Measurements from ENCODE around the gene TSPO2. TPM values are rescaled to one million over a fixed set of nuclear protein-coding genes. Genes with fewer than 3 reads are reported as not detected.
A peak's percentile ranks its signal among the peaks of the same experiment; 100 is the strongest.

Gene TSPO2
- total and polyA plus RNA-seq, 12 donors, result 0.44 TPM; not detected in 11

- Histone ChIP-seq H3K27ac (peak overlapping the region; percentile 97 to 100 (median 99)), H3K4me3 (peak overlapping the region in 3 of 4 donors; percentile 54 to 98 (median 55)), H3K9me3 (replicated peaks in 1 of 3) (no peaks in the 10 kb centered on the region), H3K36me3 (replicated peaks in 1 of 2) (peaks cover 0 to 12% of the 10 kb centered on the region in 2 donors), H3K27me3 (no peaks in the 10 kb centered on the region), H3K4me1 (replicated peaks in 1 of 2) (peaks cover 19 to 27% of the 10 kb centered on the region in 2 donors)
- WGBS, 4 donors, result 0 to 1% (median 0%) methylated on average over 16 of the region's 16 CpGs
- intact Hi-C loops (cut with DNase I), result no loop called here
- DNase-seq, result no peak
- TF ChIP-seq CTCF (IDR thresholded peaks at IDR 0.05) (no peak), POLR2A (IDR thresholded peaks at IDR 0.05) (peak; percentile 58 to 84)
Observed at GRCh38 chr6:41071501-41071922, 29.2 kb downstream of the TSPO2 start.

GRCh38 chr6:41071923-41072835, 29.9 kb downstream of the TSPO2 start, which contains the start of gene OARD1:
Gene OARD1 (minus strand): TSS chr6:41072356. CDS start chr6:41071634, 722 bp downstream.
- Histone ChIP-seq H3K27ac (peak within 1 kb of the TSS; percentile 97 to 100 (median 99)), H3K36me3 (replicated peaks in 1 of 2) (peaks cover 0 to 12% of the 10 kb centered on the region in 2 donors), H3K4me1 (replicated peaks in 1 of 2) (peaks cover 19 to 27% of the 10 kb centered on the region in 2 donors), H3K4me3 (peak within 1 kb of the TSS; percentile 62 to 98 (median 85)), H3K27me3 (no peaks in the 10 kb centered on the region), H3K9me3 (replicated peaks in 1 of 3) (no peaks in the 10 kb centered on the region)
- intact Hi-C loops (cut with DNase I), result no loop called here
- WGBS, 4 donors, result 0% methylated on average over 51 to 63 of the region's 63 CpGs
- DNase-seq, result peak; percentile 99 to 100 (median 100)
- TF ChIP-seq POLR2A (IDR thresholded peaks at IDR 0.05) (peak; percentile 50 to 83), CTCF (IDR thresholded peaks at IDR 0.05) (peak in 2 of 6 experiments; percentile 13 to 28)

- H3K4me3 ChIP-seq, result peak within 1 kb of the TSS; percentile 62 to 98 (median 85)
- DNase-seq, result no peak
- peaks cover 0 to 12% of the 10 kb centered on the region in 2 donors for H3K36me3 ChIP-seq (replicated peaks in 1 of 2)
- no peaks in the 10 kb centered on the region for H3K9me3 ChIP-seq (replicated peaks in 1 of 3)
- intact Hi-C loops (cut with DNase I), result no loop called here
- no peak for TF ChIP-seq POLR2A (IDR thresholded peaks at IDR 0.05)
- TF ChIP-seq CTCF (IDR thresholded peaks at IDR 0.05), result no peak
- no peaks in the 10 kb centered on the region for H3K27me3 ChIP-seq
- peaks cover 19 to 27% of the 10 kb centered on the region in 2 donors for H3K4me1 ChIP-seq (replicated peaks in 1 of 2)
- WGBS, 4 donors, result 0% methylated on average over 4 to 37 of the region's 37 CpGs; no CpG with 5 or more reads in 1 of the 4 donors
- H3K27ac ChIP-seq, result peak within 1 kb of the TSS; percentile 97 to 100 (median 99)
Observed at GRCh38 chr6:41072836-41073202, 30.6 kb downstream of the TSPO2 start, which contains the start of gene NFYA. Gene NFYA (plus strand): TSS chr6:41072974. CDS start chr6:41079090, 6,116 bp downstream.
